ENCODE results near the gene OS9. TPM values are rescaled to one million over a fixed set of nuclear protein-coding genes. Genes with fewer than 3 reads are reported as not detected.
"Not testable (repeated sequence)": the region's sequence is repeated elsewhere in the genome, so short reads cannot be mapped to it uniquely, and the experiment has no call there.

Gene OS9
- total and polyA plus RNA-seq, 4 donors = 136 to 357 (median 216) TPM

- Histone ChIP-seq H3K9ac (ENCODE audit: low read depth in 1 of 2, low read length in 2 of 2) (no peak overlapping the region), H3K4me3 (ENCODE audit: low read depth in 1 of 3, low read length in 3 of 3) (no peak overlapping the region), H3K9me3 (ENCODE audit: control insufficient read depth in 4 of 4, low read length in 3 of 4) (no peaks in the 10 kb centered on the region), H3K4me1 (ENCODE audit: control insufficient read depth in 4 of 4, insufficient read depth in 4 of 4, low read length in 3 of 4) (no peaks in the 10 kb centered on the region), H3K27me3 (ENCODE audit: control insufficient read depth in 4 of 4, insufficient read depth in 4 of 4, low read length in 3 of 4) (no peaks in the 10 kb centered on the region), H3K36me3 (ENCODE audit: control insufficient read depth in 4 of 4, insufficient read depth in 3 of 4, low read depth in 1 of 4, low read length in 3 of 4) (peaks cover 9 to 34% (median 27%) of the 10 kb centered on the region in 4 donors), H3K27ac (ENCODE audit: low read depth in 1 of 2, low read length in 2 of 2) (no peak overlapping the region)
- 97% methylated on average over 5 of the region's 5 CpGs for WGBS
- DNase-seq (ENCODE audit: low spot score) = no peak
- TF ChIP-seq YY1 (IDR thresholded peaks at IDR 0.05) = no peak
- TF ChIP-seq MAX (IDR thresholded peaks at IDR 0.05) = no peak
- TF ChIP-seq ATF3 (IDR thresholded peaks at IDR 0.05) = no peak
- no peak for TF ChIP-seq CTCF (IDR thresholded peaks at IDR 0.05; ENCODE audit: low read depth, low read length, missing input control)
- TF ChIP-seq FOXA1 (IDR thresholded peaks at IDR 0.05) = no peak
- TF ChIP-seq JUND (IDR thresholded peaks at IDR 0.05) = no peak
- no peak for TF ChIP-seq FOXA2 (IDR thresholded peaks at IDR 0.05)
- no peak for TF ChIP-seq RXRA (IDR thresholded peaks at IDR 0.05)
- TF ChIP-seq HNF4A (conservative IDR thresholded peaks at IDR 0.05) = no peak
- TF ChIP-seq REST (IDR thresholded peaks at IDR 0.05) = no peak
- no peak for TF ChIP-seq TAF1 (conservative IDR thresholded peaks at IDR 0.05)
- no peak for TF ChIP-seq GABPA (IDR thresholded peaks at IDR 0.05 in 1 of 2, conservative IDR thresholded peaks at IDR 0.05 in 1 of 2)
- no peak for TF ChIP-seq ZBTB33 (IDR thresholded peaks at IDR 0.05)
- no peak for TF ChIP-seq RAD21 (IDR thresholded peaks at IDR 0.05)
These were observed 19.3 kb downstream of the OS9 start for GRCh38 chr12:57713209-57713608.

- not testable (repeated sequence) for H3K9ac ChIP-seq (ENCODE audit: low read depth in 1 of 2, low read length in 2 of 2); H3K27ac ChIP-seq (ENCODE audit: low read depth in 1 of 2, low read length in 2 of 2); H3K9me3 ChIP-seq (ENCODE audit: control insufficient read depth in 4 of 4, low read length in 3 of 4); H3K4me1 ChIP-seq (ENCODE audit: control insufficient read depth in 4 of 4, insufficient read depth in 4 of 4, low read length in 3 of 4); DNase-seq (ENCODE audit: low spot score); H3K4me3 ChIP-seq (ENCODE audit: low read depth in 1 of 3, low read length in 3 of 3); H3K27me3 ChIP-seq (ENCODE audit: control insufficient read depth in 4 of 4, insufficient read depth in 4 of 4, low read length in 3 of 4)
- peaks cover 14 to 52% (median 45%) of the 10 kb centered on the region in 4 donors for H3K36me3 ChIP-seq (ENCODE audit: control insufficient read depth in 4 of 4, insufficient read depth in 3 of 4, low read depth in 1 of 4, low read length in 3 of 4)
- WGBS = 97% methylated on average over 6 of the region's 6 CpGs
These were observed 21.3 kb downstream of the OS9 start for GRCh38 chr12:57715036-57715748.
